ENCODE data around the gene SPSB2. TPM values are rescaled to one million over a fixed set of nuclear protein-coding genes. Genes with fewer than 3 reads are reported as not detected.

SPSB2 gene
- total RNA-seq, 1 experiment from 2014 or later = 14.1 TPM

DNA sequence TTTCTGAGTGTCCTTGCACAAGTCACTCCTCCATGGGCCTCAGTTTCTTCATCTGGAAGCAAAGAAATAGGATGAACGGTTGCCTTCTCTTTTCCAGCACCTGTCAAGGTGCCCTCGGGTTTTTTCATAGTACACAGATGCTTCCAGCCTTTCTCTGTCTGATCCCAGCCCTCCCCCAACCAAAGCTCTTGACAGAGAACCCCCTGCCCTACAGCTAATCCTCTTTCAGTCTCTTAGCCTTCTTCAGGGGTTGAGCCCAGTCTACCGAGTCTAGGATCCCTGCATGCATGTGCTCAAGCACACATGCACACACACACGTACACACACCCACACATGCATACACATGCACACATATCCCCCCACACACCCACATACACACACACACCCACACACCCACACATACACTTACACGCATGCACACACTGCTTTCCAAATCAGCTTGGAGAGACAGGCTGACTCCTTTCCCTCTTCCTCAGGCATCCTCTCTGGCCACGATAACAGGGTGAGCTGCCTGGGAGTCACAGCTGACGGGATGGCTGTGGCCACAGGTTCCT lies 26.7 kb downstream of the SPSB2 start:
- H3K4me1 ChIP-seq (replicated peaks) = peaks cover 9% of the 10 kb centered on the region
- H3K4me3 ChIP-seq = no peak overlapping the region
- no peak overlapping the region for H3K27ac ChIP-seq
- H3K9me3 ChIP-seq (replicated peaks) = no peaks in the 10 kb centered on the region; the same call in 1 of the 2 replicates
- H3K27me3 ChIP-seq (replicated peaks) = no peaks in the 10 kb centered on the region; the same call in 1 of the 2 replicates
- DNase-seq (ENCODE audit: low read depth in 1 of 2, low spot score in 2 of 2) = no peak
- H3K36me3 ChIP-seq = peaks cover 61% of the 10 kb centered on the region

DNA sequence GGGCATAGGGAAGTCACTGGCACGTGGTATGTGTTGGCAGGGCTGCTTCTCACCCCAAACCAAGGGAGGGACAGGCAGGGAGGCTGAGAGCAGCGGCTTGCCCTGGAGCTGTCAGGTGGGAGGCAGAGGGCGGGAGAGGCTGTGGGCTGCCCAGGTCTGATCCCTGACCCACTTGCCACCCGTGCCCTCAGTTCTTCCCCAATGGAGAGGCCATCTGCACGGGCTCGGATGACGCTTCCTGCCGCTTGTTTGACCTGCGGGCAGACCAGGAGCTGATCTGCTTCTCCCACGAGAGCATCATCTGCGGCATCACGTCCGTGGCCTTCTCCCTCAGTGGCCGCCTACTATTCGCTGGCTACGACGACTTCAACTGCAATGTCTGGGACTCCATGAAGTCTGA lies 27.7 kb downstream of the SPSB2 start:
- no peak overlapping the region for H3K27ac ChIP-seq

DNA sequence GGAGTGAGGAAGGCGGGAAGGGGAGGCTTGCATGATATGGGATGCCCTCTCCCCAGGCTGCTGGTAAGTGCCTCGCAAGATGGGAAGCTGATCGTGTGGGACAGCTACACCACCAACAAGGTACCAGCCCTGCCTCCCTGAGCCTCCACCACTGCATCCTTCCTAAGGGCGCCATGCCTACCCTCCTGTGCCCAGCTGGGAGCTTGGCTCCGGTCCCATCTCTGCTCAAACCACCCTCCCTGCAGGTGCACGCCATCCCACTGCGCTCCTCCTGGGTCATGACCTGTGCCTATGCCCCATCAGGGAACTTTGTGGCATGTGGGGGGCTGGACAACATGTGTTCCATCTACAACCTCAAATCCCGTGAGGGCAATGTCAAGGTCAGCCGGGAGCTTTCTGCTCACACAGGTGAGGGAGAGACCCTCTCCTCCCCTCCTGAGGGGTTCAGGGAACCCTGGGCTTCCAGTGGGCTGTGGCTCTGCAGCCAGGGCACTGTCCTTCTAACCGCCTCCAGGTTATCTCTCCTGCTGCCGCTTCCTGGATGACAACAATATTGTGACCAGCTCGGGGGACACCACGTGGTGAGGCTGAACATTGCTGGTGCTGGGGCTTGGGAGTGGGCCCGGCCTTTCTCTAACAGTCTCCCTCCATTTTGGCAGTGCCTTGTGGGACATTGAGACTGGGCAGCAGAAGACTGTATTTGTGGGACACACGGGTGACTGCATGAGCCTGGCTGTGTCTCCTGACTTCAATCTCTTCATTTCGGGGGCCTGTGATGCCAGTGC lies 29.8 kb downstream of the SPSB2 start:
- peak in 1 of 2 experiments; percentile 25 for DNase-seq (ENCODE audit: low read depth in 1 of 2, low spot score in 2 of 2)
- Histone ChIP-seq H3K4me1 (replicated peaks) (no peaks in the 10 kb centered on the region), H3K27me3 (replicated peaks) (peaks cover 10% of the 10 kb centered on the region; the same call in 1 of the 2 replicates), H3K9me3 (replicated peaks) (no peaks in the 10 kb centered on the region; the same call in 1 of the 2 replicates), H3K4me3 (no peak overlapping the region), H3K27ac (no peak overlapping the region), H3K36me3 (peaks cover 34% of the 10 kb centered on the region)

More for the DNA sequence above, 27.7 kb downstream of the SPSB2 start:
- DNase-seq (ENCODE audit: low read depth in 1 of 2, low spot score in 2 of 2) = no peak
- no peak overlapping the region for H3K4me3 ChIP-seq
- H3K9me3 ChIP-seq (replicated peaks) = no peaks in the 10 kb centered on the region; the same call in 1 of the 2 replicates
- H3K36me3 ChIP-seq = peaks cover 55% of the 10 kb centered on the region
- H3K27me3 ChIP-seq (replicated peaks) = no peaks in the 10 kb centered on the region; the same call in 1 of the 2 replicates
- H3K4me1 ChIP-seq (replicated peaks) = peaks cover 6% of the 10 kb centered on the region

DNA sequence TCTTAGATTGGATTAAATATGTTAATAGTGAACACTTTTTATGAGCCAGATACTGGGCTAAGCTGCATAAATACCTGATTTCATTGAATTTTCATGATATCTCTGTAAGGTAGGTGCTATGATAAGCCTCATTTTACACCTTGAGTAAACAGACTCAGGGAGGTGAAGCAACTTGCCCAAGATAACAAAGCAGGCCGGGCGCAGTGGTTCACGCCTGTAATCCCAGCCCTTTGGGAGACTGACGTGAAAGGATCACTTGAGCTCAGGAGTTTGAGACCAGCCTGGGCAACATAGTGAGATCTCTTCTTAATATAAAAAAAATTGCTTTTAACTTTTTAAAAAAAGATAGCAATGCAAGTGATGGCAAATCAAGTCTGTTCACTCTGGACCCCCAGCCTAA lies 31.0 kb downstream of the SPSB2 start:
- Histone ChIP-seq H3K36me3 (peaks cover 22% of the 10 kb centered on the region), H3K4me3 (no peak overlapping the region), H3K9me3 (replicated peaks) (no peaks in the 10 kb centered on the region; the same call in 1 of the 2 replicates), H3K27me3 (replicated peaks) (peaks cover 12% of the 10 kb centered on the region; the same call in 1 of the 2 replicates), H3K4me1 (replicated peaks) (no peaks in the 10 kb centered on the region), H3K27ac (no peak overlapping the region)
- DNase-seq (ENCODE audit: low read depth in 1 of 2, low spot score in 2 of 2) = no peak

DNA sequence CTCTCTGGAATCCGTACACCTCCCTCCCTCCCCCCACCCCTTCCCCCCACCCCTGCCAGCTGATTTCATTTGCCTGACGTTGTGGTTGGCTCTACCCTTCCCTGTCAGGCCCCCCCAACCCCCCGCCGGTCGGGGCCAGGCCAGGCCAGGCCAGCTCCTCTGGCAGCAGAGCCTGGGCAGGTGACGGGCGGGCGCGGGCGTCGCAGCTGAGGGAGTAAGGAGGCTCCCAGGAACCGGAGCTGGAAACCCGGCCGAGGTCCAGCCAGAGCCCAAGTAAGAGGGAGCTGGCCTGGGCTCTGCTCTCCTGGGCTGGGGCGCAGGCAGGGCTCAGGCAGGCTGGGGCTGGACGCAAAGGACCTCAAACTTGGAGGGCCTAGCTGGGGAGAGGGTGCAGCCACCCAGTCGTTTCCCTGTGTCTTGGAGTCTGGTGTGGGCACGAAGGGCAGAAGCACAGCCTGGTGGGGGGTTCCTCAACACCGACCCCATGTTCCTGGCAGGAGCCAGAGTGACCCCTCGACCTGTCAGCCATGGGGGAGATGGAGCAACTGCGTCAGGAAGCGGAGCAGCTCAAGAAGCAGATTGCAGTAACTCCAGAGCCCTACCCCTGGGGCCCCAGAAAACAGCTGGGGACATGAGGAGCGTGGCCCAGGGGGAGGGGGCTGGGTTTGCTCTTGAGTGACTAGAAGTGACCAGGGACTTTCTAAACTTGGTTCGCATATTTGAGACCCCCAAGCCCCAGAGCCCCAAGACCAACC lies 32.2 kb downstream of the SPSB2 start, which contains the start of gene GNB3:
GNB3 (plus strand) TSS at position 165 of the 755 bp plus-strand sequence; CDS start at position 528, 363 bp downstream.
- Histone ChIP-seq H3K36me3 (peaks cover 11% of the 10 kb centered on the region), H3K4me1 (replicated peaks) (no peaks in the 10 kb centered on the region), H3K27ac (no peak within 1 kb of the TSS), H3K9me3 (replicated peaks) (no peaks in the 10 kb centered on the region; the same call in 1 of the 2 replicates), H3K27me3 (replicated peaks) (peaks cover 15% of the 10 kb centered on the region), H3K4me3 (no peak within 1 kb of the TSS)
- DNase-seq (ENCODE audit: low read depth in 1 of 2, low spot score in 2 of 2) = no peak

DNA sequence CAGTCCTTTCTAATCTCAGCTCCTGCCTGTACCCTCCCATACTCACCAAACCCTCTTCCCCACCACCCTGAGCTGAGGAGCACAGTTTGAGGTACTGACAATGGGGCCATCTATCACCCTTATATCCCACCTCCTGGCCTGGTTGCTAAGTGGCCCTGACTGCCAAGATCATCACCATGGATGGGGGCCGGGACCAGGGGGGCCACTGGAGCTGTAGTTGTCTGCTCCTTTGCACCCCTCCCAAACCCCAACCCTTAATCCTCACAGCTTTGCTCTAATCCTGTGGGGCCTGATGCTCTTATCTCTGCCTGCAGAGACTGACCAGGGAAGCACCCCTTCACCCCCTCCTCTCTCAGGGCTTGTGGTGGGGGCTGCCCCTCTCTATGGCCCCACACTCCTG lies 32.8 kb downstream of the SPSB2 start:
- H3K9me3 ChIP-seq (replicated peaks) = no peaks in the 10 kb centered on the region; the same call in 1 of the 2 replicates
- H3K4me1 ChIP-seq (replicated peaks) = no peaks in the 10 kb centered on the region
- H3K36me3 ChIP-seq = peaks cover 7% of the 10 kb centered on the region
- no peak for DNase-seq (ENCODE audit: low read depth in 1 of 2, low spot score in 2 of 2)
- H3K27me3 ChIP-seq (replicated peaks) = peaks cover 15% of the 10 kb centered on the region
- no peak overlapping the region for H3K4me3 ChIP-seq
- H3K27ac ChIP-seq = no peak overlapping the region

DNA sequence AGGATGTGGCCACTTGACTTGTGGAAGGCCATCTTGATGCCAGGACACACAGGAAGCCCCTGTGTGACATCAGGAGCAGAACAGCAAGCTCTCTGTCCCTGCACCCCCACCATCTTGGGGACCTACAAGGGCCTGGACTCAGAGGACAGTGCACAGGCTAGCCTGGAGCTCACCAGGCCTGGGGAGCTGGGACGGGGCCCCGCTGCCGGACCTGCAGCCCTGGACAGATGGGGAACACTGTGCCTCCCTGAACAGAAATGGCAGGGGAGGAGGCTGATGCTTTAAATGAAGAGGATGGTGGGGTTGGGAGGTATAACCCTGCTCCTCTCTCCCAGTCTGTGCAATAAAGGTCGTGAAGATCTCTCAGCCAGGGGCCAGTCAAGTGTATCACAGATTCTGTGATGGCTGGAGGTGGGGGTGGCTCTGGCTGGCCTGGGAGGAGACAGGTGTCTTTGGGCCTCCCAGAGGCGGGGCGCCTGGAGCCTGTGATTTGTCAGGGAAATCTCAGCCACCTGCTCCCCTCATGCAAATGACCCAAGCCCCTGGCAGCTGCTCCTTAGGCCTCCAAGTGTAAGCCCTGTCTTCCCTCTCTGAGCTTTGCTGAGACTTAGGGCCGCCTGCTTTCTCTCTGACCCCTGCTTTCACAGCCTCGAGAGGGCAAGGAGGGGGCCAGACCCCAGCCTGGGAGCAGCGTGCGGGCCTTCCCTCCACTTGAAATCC lies 33.5 kb downstream of the SPSB2 start:
- H3K27ac ChIP-seq = no peak overlapping the region

DNA sequence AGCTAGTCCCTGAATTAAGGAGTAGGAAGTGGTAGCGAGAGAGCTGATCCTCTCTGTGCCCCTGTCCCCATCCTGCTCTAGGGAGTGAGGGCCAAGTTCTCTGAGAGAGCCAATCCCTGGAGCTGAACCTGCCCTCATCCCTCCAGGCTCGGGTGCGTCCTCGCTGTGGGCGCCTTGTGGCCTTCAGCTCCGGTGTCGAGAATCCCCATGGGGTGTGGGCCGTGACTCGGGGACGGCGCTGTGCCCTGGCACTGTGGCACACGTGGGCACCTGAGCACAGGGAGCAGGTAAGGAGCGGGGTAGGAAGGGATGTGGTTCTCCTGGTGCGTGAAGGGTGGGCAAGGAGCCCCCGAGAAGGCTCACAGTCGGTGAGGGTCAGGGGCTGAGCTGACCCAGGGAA lies 34.2 kb downstream of the SPSB2 start:
- Histone ChIP-seq H3K27me3 (replicated peaks) (peaks cover 15% of the 10 kb centered on the region), H3K27ac (no peak overlapping the region), H3K4me1 (replicated peaks) (no peaks in the 10 kb centered on the region), H3K36me3 (no peaks in the 10 kb centered on the region), H3K9me3 (replicated peaks) (no peaks in the 10 kb centered on the region; the same call in 1 of the 2 replicates), H3K4me3 (no peak overlapping the region)
- no peak for DNase-seq (ENCODE audit: low read depth in 1 of 2, low spot score in 2 of 2)

More for the DNA sequence above, 33.5 kb downstream of the SPSB2 start:
- Histone ChIP-seq H3K27me3 (replicated peaks) (peaks cover 15% of the 10 kb centered on the region), H3K4me1 (replicated peaks) (no peaks in the 10 kb centered on the region), H3K36me3 (no peaks in the 10 kb centered on the region; the same call in 1 of the 2 replicates), H3K4me3 (no peak overlapping the region), H3K9me3 (replicated peaks) (no peaks in the 10 kb centered on the region; the same call in 1 of the 2 replicates)
- no peak for DNase-seq (ENCODE audit: low read depth in 1 of 2, low spot score in 2 of 2)

DNA sequence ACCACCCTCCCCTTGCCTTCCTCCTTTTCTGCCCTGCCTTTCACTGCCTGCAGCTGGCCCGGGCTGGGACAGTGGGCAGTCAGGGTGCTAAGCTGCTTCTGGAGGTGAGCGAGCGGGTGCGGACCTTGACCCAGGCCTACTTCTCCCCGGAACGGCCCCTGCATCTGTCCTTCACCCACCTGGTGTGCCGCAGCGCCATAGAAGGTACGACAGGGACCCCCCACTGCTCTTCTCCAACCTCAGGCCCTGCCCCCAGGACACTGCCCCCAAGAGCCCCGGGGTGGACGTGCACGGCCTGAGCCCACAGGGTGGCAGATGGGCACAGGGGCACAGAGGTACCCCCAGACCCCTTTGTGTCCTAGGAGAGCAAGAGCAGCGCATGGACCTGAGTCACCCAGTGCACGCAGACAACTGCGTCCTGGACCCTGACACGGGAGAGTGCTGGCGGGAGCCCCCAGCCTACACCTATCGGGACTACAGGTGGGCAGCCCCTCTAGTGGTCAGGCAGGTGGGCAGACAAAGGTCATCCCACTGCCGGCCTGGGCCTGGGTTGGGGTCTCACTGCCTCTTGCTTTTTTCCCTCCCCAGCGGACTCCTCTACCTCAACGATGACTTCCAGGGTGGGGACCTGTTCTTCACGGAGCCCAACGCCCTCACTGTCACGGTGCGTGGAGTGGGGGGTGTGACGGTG lies 35.6 kb downstream of the SPSB2 start:
- DNase-seq (ENCODE audit: low read depth in 1 of 2, low spot score in 2 of 2) = no peak
- Histone ChIP-seq H3K27me3 (replicated peaks) (peaks cover 15% of the 10 kb centered on the region), H3K4me3 (no peak overlapping the region), H3K27ac (no peak overlapping the region), H3K36me3 (no peaks in the 10 kb centered on the region), H3K9me3 (replicated peaks) (no peaks in the 10 kb centered on the region; the same call in 1 of the 2 replicates), H3K4me1 (replicated peaks) (no peaks in the 10 kb centered on the region)

DNA sequence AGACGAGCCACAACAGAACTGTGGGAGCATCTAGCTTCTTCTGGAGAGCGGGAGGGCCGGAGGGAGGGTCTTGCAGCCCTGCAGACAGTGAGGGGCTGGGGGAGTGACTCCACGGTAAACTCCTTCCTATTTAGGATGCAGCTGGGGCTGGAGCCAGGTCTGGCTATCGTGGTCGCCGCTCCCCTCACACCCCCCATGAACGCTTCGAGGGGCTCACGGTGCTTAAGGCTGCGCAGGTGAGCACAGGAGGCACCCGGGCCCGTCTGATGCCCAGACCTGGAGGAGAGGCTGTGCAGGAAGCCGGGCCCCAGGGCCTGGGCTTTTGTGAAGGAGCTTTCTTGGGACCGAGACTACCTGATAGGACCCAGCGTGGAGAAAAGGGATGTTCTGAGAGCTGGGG lies 36.3 kb downstream of the SPSB2 start:
- DNase-seq (ENCODE audit: low read depth in 1 of 2, low spot score in 2 of 2) = no peak
- Histone ChIP-seq H3K27me3 (replicated peaks) (peaks cover 21% of the 10 kb centered on the region), H3K9me3 (replicated peaks) (no peaks in the 10 kb centered on the region; the same call in 1 of the 2 replicates), H3K4me1 (replicated peaks) (no peaks in the 10 kb centered on the region), H3K27ac (no peak overlapping the region), H3K4me3 (no peak overlapping the region), H3K36me3 (no peaks in the 10 kb centered on the region)

DNA sequence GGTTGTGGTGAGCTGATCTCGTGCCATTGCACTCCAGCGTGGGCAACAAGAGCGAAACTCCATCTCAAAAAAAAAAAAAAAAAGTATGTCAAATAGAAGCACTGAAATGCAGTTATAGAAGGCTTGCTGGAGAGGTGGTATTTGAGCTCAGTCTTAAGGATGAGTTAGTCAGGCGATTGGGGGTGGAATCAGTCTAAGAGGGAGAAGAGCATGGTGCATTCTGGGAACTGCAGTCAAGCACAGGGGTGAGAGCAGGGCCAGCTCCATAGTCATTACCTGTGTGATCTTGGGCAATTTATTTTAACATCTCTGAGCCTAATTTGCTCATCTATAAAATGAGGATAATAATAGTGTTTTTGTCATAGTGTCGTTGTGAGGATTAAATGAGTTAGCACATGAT lies 38.2 kb downstream of the SPSB2 start:
- Histone ChIP-seq H3K4me3 (no peak overlapping the region), H3K27me3 (replicated peaks) (peaks cover 32% of the 10 kb centered on the region), H3K36me3 (no peaks in the 10 kb centered on the region), H3K9me3 (replicated peaks) (no peaks in the 10 kb centered on the region; the same call in 1 of the 2 replicates), H3K4me1 (replicated peaks) (no peaks in the 10 kb centered on the region), H3K27ac (no peak overlapping the region)
- no peak for DNase-seq (ENCODE audit: low read depth in 1 of 2, low spot score in 2 of 2)

DNA sequence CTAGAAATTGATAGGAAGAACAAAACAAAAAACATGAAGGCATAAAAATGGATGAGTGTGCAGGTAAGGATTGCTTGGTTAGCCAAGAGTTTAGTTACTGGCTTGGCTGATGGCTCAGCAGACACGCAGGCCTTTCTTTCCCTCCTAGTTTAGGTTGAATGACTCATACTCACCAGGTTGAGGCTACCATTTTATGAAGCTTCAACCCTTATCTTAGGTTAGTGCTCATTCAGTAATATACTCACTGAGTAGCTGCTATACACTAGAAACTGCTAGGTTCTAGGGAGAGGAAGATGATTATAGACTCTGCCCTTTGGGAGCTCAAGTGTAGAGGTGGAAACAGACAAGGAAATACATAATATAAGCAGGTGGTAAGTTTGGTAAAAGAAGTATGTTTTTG lies 38.8 kb downstream of the SPSB2 start:
- H3K4me3 ChIP-seq = no peak overlapping the region
- H3K27me3 ChIP-seq (replicated peaks) = peaks cover 35% of the 10 kb centered on the region
- DNase-seq (ENCODE audit: low read depth in 1 of 2, low spot score in 2 of 2) = no peak
- H3K27ac ChIP-seq = no peak overlapping the region
- H3K4me1 ChIP-seq (replicated peaks) = peaks cover under 1% of the 10 kb centered on the region; the same call in 1 of the 2 replicates
- no peaks in the 10 kb centered on the region for H3K36me3 ChIP-seq
- H3K9me3 ChIP-seq (replicated peaks) = no peaks in the 10 kb centered on the region; the same call in 1 of the 2 replicates
